ENCODE results near the gene COPG2.

Gene COPG2

GRCh38 chr7:130641497-130641896 is 27.1 kb downstream of the COPG2 start:
- Histone ChIP-seq H3K4me3 (ENCODE audit: low read length, poor library complexity, severe bottlenecking) (no peak overlapping the region), H4K20me1 (ENCODE audit: insufficient read depth, low read length, poor library complexity, severe bottlenecking) (no peaks in the 10 kb centered on the region), H3K9me3 (ENCODE audit: insufficient read depth, low read depth, low read length) (no peaks in the 10 kb centered on the region; the same call in 1 of the 2 replicates), H3K27me3 (ENCODE audit: insufficient read depth, low read length, poor library complexity, severe bottlenecking) (no peaks in the 10 kb centered on the region), H3K36me3 (ENCODE audit: insufficient read depth, low read length) (peaks cover 23% of the 10 kb centered on the region; the same call in 1 of the 2 replicates), H3K9ac (ENCODE audit: low read depth, low read length, poor library complexity, severe bottlenecking) (no peak overlapping the region), H2AFZ (ENCODE audit: low read length) (no peak overlapping the region), H3K4me1 (ENCODE audit: insufficient read depth, low read length, poor library complexity, severe bottlenecking) (peaks cover 9% of the 10 kb centered on the region), H3K9me2 (replicated peaks; ENCODE audit: low read depth, low read length) (no peaks in the 10 kb centered on the region), H3F3A (ENCODE audit: low read depth) (no peaks in the 10 kb centered on the region), H3K79me2 (ENCODE audit: insufficient read depth, low read length) (no peaks in the 10 kb centered on the region), H3K4me2 (ENCODE audit: low read depth, low read length, poor library complexity, severe bottlenecking) (no peak overlapping the region)
- no peak for TF ChIP-seq CTCF (conservative IDR thresholded peaks at IDR 0.05; ENCODE audit: low read length)
- no peak for TF ChIP-seq EZH2phosphoT487 (IDR thresholded peaks at IDR 0.05; ENCODE audit: borderline replicate concordance)

GRCh38 chr7:130641040-130641439 is 27.5 kb downstream of the COPG2 start:
- H3K9me2 ChIP-seq (replicated peaks; ENCODE audit: low read depth, low read length), result no peaks in the 10 kb centered on the region
- no peaks in the 10 kb centered on the region for H3K27me3 ChIP-seq (ENCODE audit: insufficient read depth, low read length, poor library complexity, severe bottlenecking)
- no peaks in the 10 kb centered on the region; the same call in 1 of the 2 replicates for H3K9me3 ChIP-seq (ENCODE audit: insufficient read depth, low read depth, low read length)
- no peak for TF ChIP-seq CTCF (conservative IDR thresholded peaks at IDR 0.05; ENCODE audit: low read length)
- TF ChIP-seq EZH2phosphoT487 (IDR thresholded peaks at IDR 0.05; ENCODE audit: borderline replicate concordance), result no peak
- H3K36me3 ChIP-seq (ENCODE audit: insufficient read depth, low read length), result peaks cover 18% of the 10 kb centered on the region; the same call in 1 of the 2 replicates
- H2AFZ ChIP-seq (ENCODE audit: low read length), result no peak overlapping the region
- H3K79me2 ChIP-seq (ENCODE audit: insufficient read depth, low read length), result no peaks in the 10 kb centered on the region
- peaks cover 9% of the 10 kb centered on the region for H3K4me1 ChIP-seq (ENCODE audit: insufficient read depth, low read length, poor library complexity, severe bottlenecking)
- H3F3A ChIP-seq (ENCODE audit: low read depth), result no peaks in the 10 kb centered on the region
- H3K4me2 ChIP-seq (ENCODE audit: low read depth, low read length, poor library complexity, severe bottlenecking), result no peak overlapping the region
- no peak overlapping the region for H3K9ac ChIP-seq (ENCODE audit: low read depth, low read length, poor library complexity, severe bottlenecking)
- H4K20me1 ChIP-seq (ENCODE audit: insufficient read depth, low read length, poor library complexity, severe bottlenecking), result no peaks in the 10 kb centered on the region
- no peak overlapping the region for H3K4me3 ChIP-seq (ENCODE audit: low read length, poor library complexity, severe bottlenecking)

DNA sequence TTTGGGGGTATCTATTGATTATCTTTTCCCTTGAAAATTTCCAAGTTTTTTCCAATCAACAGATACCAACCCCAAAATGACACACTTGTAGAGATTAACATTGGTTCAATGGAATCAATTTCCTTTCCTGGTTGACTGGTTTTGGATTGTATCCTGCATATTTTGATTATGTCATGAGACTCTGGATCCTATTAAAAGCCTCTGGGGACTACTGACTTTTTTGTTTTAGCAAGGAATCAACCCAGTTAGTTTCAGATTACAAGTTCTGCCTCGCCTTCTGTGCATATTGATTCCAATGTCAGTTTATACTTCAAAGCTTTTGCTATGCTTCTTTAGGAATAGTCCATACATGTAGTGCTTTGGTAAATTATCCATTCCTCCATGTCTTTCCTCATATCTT is 29.2 kb downstream of the COPG2 start:
- Histone ChIP-seq H3K79me2 (ENCODE audit: insufficient read depth, low read length) (no peaks in the 10 kb centered on the region), H3K9me2 (replicated peaks; ENCODE audit: low read depth, low read length) (no peaks in the 10 kb centered on the region), H3K4me3 (ENCODE audit: low read length, poor library complexity, severe bottlenecking) (no peak overlapping the region), H3K4me2 (ENCODE audit: low read depth, low read length, poor library complexity, severe bottlenecking) (no peak overlapping the region), H3F3A (ENCODE audit: low read depth) (no peaks in the 10 kb centered on the region), H3K9me3 (ENCODE audit: insufficient read depth, low read depth, low read length) (no peaks in the 10 kb centered on the region; the same call in 1 of the 2 replicates), H3K9ac (ENCODE audit: low read depth, low read length, poor library complexity, severe bottlenecking) (no peak overlapping the region), H4K20me1 (ENCODE audit: insufficient read depth, low read length, poor library complexity, severe bottlenecking) (no peaks in the 10 kb centered on the region), H3K4me1 (ENCODE audit: insufficient read depth, low read length, poor library complexity, severe bottlenecking) (peaks cover 9% of the 10 kb centered on the region), H2AFZ (ENCODE audit: low read length) (no peak overlapping the region), H3K27me3 (ENCODE audit: insufficient read depth, low read length, poor library complexity, severe bottlenecking) (no peaks in the 10 kb centered on the region), H3K36me3 (ENCODE audit: insufficient read depth, low read length) (peaks cover 14% of the 10 kb centered on the region; the same call in 1 of the 2 replicates)
- TF ChIP-seq CTCF (conservative IDR thresholded peaks at IDR 0.05; ENCODE audit: low read length), result no peak

Data from Loucy (cell line).